Activated effector memory CD4-positive, alpha-beta T cell treated with anti-CD3 and anti-CD28 coated beads, Interleukin-2, amount 50 U/mL, for 16 hours (primary cell): ENCODE measurements around the gene DIS3L2.

Source experiments
- DNase-seq: peaks from one replicate; pipeline ENCODE4 v3.0.0-alpha.2; 2020

DIS3L2 gene

DNA sequence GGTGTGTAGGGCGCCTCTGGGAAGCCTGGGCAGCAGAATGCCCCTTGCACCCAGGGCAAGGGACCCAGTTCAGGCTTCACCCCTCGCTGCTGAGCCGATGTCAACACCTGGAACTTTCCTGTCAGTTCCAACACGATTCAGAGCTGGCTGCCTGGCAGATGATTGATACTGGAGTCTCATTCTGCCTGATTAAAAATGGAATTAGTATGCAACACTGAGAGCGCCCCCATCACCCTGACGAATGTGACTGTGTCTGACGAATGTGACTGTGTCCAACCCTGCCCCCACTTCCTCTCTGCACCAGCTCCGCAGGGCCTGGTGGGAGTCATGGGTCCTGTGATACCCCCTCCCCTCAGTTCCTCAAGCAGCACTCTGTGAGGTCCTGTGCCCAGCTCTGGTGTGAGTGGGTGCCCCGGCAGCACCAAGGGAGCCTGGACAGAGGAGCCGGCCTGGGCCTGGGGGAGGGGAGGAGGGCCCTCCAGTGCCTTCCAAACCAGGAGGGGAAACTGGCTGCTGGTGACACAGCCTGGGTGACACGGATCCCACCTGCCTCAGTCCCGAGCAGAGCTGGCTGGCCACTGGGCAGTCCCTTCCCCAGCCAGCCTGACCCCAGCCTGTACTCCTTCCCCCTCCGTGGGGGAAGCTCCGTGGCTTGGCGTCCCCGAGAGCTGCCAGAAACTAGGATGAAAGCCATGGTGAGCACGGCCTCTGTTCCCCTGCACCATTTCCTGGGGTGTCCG is 375.6 kb downstream of the DIS3L2 start:
- peak; percentile 53 for DNase-seq

DNA sequence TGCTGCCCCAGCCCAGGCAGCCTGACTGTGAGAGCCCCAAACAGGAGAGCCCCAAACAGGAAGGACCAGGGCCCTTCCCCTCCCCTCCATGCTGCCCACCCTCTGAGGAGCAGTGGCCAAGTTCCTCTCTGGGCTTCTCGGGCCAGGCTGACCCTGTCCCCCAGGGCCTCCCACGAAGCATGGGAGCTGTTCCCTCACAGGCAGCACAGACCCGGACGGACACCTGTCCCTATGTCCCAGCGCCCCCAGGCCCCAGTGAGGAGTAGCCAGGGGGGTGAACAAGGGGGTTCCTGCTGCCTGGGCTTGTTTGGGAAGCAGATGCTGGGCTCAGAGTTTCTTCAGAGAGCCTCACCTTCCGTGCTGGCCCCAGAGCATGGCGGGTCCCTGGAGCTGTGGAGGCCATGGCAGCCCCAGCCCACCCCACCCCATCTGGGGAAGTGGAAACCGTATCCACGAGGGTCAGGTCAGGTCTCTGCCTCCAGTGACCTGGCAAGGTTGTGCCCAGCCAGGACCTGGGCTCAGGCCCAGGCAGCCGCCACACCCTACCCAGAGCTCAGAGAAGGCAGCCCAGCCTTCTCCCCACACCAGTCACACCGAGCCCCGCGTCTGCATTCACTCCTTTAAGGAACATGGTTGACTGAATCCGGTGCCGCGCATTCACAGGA is 376.7 kb downstream of the DIS3L2 start:
- peak; percentile 50 for DNase-seq

DNA sequence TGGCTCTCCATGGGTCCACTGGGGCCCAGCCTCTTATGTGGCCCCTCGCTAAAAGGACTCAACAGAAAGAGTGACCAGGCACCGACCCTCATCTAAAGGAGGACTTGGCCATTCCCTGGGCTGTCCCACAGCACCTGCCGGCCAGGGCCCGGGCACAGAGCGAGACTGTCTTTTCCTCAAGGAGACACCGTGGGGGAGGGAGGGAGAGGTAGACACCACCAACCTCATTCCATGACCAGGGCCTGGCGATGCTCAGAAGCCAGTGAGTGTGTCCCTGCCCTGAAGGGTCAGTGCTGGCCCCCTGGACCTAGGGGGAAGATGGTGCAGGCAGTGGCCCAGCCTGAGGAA is 377.2 kb downstream of the DIS3L2 start:
- DNase-seq, result peak; percentile 60

DNA sequence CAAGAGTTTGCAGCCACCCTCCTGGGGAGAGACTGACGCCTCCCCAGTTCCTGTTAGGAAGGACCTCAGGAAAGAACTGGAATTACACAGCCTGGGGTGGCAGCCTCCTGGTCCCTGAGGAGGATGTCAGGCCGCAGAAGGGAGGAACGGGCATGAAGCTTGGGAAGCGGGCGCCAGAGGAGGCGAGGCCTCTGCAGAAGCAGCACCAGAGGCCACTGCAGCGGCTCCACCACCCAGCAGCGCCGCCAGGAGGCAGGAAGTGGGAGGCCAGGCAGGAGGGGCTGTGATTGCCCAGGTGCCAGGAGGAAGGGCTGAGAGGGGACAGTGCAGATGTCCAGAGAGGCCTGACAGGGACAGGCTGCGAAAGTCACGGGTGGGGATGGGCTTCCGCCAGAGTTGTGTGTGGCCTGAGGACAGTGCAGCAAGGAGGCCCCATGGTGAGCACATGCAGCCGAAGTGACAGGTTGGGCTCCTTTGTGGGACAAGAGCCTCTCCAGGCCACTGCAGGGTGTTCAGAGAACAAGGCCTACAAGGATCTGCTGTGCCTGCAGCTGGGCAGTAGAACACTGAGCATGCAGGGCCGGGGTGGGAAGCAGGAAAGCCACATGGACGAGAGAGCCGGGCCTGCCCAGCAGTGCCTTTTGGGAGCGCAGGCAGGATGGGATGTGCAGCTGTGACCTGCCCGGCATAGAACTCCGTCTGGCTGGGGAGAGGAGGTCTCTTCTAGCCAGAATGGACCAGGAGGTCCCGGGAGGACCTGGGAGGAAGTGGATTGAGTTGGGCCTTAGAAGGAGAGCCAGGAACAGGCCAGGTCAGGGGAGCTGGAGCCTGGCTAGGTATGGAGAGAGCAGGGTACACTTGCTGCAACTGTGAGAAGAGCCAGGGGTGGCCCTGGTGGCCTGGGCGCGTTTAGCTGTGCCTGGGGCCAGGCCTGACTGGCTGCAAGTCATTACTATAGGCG is 377.9 kb downstream of the DIS3L2 start:
- peak; percentile 58 for DNase-seq

DNA sequence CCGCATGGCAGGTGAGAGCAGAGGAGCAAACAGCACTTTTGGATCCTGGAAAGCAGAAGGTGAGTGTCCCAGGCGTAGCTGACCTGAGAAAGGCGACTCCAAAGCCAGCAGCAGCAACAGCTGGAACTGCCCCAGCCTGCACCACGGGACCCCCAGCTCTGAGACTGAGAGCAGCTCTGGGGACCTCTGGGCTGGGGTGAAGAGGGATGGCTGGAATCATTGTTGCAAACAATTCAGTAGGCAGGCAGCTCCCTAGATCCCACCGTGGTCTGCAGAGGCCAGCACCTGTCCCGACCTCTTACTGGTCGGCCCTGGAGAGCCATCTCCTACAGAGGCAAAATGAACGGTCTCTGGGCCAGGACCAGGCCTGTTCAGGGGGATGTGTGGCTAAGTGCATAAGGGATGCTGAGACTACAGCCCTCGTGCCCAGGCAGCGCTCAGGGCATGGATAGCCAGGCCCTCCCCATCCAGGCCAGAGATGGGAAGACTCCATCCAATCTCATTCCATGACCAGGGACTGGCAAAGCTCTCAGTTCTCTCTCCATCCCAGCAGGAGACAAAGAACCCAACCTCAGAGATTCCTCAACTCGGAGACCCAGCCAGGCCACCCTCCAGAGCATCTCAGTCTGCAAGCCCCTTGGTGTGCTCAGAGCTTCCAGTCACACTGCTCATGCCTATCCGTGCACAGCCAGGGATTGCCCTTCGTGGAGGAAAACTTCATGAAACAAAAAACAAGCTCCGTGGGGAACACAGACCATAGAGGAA is 378.8 kb downstream of the DIS3L2 start:
- peak; percentile 57 for DNase-seq

DNA sequence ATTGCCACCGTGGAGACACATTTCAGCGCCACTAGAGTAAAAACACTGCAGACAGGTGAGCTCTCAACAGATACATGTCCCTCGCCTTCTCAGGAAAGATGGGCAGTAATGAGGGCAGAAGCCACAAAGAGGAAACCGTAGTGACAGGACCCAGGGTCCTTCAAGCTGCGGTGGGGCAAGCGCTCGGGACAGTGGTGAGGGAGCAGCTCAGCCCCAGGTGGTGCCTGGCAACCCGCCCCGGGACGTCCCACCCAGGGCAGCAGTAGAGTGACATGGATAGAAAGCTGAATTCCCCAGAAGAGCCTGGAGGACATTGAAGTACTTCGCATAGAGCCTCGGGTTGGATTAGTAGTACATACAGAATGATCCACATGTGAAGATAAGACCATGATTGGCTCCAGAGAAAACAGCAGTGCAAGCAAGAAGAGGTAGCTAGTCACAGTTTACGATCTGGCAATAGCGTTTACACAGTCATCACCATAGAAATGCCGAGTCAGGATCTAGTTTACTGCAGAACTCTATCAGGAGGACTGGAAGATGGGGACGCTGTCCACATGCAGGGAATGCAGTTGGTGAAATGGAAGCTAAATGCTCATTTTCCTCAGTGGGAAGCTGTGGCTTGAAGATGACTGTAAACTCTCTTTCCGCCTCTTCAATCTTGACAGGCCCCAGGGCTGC is 379.7 kb downstream of the DIS3L2 start:
- DNase-seq, result peak; percentile 57

DNA sequence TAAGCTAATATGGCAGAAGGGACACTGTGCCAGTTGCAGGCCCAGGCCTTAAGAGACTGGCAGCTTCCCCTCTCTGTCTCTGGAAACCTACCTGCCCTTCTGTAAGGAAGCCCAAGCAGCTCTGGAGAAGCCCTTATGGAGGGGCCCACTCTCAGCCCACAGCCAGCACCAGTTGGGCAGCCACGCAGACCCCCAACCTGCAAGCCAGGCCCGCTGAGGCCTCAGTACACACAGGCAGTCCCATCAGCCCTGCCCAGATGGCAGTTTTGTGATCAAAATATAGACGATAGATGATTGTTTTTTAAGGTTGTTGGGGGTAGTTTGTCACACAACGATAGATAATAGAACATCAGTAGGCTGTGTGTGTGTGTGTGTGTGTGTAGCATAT is 380.2 kb downstream of the DIS3L2 start:
- peak; percentile 10 for DNase-seq

DNA sequence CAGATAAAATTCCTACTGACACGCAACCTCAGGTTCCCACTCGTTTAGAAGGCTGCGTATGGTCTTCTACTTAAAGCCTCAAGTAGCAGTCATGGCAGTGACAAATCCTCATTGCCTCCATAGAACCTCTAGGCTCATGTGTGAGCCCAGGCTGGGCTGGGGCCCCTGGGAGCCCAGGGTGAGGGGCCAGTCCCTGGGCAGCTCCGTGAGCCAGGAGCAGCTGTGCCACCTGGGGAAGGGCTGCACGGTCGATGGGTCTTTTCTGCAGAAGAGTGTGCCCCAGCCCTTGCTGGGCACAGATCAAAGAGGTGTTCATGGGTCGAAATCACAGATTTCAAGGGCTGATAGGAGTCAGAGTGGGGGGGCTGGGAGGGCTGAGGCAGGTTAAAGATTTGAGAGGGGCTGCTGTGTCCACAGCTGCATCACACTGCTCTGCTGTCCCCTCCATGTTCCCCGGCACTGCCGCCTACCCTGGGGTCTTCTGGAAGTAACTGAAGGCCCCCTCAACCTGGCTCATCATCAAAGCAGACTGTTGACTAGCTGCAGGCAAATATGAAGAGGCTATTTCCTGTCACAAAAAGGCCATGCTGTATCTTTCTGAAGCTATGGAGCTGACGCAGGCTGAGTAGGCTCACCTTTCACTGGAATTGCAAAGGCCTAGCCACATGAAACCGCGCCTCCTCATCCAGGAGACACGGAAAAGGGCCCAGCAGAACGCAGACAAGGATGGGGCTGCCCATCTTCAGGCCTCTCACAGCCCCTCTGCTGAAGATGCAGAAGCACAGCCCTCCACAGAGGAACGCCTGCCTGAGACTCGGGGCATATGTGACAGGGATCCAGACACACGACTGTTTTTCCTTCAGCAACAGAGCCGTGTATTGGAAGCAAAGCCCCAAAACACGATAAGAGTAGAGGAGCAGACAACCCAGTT is 381.4 kb downstream of the DIS3L2 start:
- peak; percentile 58 for DNase-seq

DNA sequence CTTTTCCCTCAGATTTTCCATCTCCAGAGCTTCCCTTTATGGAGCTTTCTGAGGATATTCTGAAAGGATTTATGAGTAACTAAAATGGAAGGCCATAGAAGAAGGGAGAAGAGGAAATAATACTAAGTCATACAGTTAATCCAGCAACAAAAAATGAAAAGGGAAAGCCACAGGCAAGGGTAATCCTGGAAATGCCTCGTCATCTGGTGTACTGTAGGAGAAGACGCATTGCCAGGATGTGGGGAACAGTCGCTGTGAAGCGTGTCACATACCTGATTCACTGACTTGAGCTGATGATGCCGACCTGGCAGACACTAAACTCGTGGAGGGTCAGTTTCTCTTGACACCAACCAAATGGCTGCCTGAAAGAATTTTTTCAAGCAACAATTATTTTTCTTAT is 382.3 kb downstream of the DIS3L2 start:
- DNase-seq, result peak; percentile 30

DNA sequence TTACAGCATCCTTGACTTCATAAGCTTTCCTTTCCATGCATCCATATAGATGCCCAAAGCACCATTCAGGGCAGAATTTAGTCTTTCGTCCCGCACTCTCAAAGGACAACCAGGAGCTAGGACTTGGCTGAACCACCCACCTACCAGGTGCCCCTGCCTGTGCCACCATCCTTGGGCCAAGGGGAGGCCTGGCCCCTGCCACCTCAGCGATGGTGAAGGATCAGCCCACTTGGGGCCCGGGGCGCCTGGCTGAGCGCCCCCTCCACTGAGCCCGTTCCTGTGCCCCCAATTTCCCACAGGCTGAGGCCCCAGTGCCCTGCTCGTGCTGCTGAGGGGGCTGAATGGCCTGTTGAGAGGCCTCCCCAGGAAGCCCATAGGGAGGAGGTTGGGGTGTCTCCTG is 383.7 kb downstream of the DIS3L2 start:
- peak; percentile 41 for DNase-seq

DNA sequence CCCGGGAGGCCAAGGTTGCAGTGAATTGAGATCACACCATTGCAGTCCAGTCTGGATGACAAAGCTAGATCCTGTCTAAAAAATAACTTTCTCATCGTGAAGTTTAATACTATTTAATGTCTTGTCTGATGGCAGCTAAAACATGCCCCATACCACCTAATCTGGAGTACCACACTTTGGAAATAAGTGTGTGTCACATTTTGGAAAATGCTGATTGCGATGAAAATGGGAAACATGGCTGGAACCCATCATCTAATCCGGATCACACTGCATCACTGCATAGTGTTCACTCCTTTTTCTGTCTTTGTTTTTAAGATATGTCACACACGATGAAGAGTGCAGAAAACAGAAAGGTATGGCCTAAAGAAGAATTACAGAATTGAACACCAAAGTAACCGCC is 385.9 kb downstream of the DIS3L2 start:
- no peak for DNase-seq

DNA sequence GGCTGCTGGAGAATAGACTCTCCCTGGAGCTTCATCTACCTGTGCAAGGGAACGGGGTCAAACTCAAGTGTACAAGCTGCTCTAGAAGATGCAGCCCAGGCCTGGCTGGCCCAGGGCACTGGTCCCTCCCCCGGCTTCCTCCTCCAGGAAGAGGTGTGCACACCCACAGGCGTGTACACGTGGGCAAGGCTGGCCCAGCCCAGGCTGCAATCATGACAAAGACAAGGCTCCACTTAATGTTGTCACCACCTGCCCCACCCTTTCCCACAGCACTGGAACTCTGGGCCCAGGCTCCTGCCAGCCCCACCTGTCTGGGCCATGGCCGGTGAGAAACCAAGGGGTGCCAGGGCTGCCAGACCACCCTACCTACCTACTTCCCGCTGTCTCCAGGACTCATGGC is 387.4 kb downstream of the DIS3L2 start:
- peak; percentile 58 for DNase-seq

DNA sequence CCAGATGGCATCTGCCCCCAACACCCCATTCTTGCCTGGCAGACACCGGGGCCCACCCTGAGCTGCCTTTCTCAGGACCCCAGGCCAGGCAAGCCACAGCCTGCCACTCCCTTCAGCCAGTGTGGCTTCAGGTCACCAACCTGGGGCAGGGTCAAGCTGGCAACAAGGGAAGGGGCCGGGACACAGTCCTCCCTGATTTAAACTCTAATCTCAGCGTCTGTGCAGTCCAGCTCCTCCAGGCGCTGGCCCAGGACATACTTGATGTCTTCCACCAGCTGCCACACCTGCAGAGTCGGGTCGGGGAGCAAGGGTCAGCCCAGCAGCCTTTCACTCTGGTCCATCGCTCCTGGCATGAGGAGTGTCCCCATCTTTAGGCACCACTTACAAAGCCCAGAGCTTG is 388.0 kb downstream of the DIS3L2 start:
- peak; percentile 54 for DNase-seq

DNA sequence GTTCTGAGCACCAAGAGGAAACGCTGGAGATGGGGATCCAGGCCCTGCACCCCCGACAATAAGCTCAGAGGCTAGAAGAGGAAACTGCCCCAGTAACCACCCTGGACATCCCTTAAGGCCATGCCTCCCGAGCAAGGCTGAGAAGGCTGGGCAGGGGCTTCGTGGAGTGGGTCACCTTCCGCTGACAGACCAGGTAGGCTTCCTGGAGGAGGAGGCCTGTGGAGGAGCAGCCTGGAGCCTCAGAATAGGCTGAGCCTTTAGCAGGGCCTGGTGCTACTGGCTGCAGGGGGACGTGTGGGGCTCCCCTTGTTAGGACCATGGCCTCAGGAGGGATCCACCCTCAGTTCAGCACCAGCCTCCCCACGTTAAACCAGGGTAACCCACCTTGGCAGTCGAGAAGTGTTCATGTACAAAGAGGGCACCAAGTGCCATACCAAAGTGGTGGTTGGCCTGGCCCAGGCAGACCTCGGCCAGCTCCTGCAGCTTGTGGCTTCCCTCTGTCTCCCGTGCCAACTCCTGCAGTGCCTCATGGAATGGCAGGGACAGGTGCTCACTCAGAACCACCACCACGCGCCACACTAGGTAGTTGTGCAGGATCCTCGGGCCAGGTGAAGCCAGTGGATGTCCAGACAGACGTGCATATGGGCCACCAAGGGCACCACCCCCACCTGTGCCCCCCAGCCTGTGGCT is 388.6 kb downstream of the DIS3L2 start:
- DNase-seq, result peak; percentile 48

DNA sequence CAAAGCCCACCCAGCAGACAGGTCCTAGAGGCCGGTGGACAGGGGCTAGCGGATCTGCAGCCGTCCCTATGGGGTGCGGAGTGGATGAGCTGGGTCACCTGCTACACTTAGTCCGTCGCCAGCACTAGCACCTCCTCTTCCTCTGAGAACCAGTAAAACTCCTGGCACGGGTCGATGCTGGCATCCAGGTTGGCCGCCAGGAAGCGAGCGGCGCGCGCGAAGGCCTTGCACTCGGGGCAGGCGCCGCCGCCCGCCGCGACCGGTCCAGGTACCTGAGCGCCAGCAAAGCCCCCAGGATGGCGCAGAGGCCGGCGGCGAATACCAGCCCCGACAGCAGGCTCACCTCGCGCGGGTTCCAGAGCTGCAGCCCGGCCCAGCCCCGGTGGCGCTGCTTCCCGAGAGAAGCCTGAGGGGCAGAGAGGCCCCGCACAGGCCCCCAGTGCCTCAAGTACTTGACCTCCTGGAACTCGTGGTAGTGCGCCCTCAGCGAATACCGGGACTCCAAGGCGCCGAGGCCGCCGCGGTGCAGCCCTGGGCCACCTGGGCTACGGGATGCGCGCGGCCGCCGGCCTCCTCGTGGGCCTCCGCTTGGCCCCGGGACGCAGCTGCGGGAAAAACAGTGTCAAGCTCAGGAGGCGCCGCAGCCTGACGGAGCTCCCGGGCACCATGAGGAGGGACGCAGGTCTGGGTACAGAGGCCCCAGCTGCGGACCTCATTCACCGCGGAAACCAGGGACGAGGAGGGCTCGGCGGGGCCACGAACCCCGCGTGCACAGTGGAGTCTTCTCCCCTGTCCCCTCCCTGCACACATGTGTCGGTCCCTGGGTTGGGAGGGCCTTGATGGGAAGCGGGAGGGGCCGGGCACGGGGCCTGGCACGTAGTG is 389.5 kb downstream of the DIS3L2 start:
- DNase-seq, result peak; percentile 60

DNA sequence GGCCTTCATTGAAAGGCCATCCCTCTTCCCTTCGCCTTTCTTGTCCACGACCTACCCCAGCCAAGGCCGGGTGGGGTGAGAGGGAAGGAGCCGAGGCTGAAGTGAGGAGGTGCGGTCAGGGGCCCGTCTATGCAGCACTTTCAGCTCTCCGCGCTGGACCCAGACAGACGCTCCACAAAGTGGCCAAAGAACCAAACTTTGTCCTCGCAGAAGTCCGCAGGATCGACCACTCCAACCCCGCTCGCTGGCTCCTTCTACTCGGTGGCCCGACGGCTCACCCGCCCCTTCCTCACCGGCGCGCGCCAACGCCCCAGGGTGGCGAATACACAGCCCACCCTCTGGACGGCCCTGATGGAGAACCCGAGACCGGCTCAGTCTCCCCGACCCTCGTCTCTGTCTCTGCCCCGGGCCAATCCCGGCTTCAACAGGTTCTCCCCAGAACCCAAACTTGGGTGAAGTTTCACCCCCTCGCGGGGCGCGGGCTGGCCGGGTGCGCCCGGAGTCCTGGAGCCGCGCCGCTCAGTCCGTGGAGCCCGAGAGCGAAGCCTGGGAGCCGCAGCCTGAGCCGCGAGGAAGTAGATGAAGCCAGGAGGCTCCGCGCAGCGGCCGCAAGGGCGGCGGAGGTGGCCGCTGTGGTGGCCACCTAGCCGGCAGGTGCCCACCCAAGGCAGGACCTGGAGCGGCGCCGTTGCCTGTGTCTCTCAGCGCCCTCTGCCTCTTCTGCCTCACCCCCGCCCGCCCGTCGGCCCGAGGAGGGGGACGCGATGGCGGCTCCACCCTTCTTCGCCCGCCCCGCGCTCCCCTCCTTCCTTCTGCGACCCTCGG is 390.4 kb downstream of the DIS3L2 start:
- DNase-seq, result peak; percentile 36

DNA sequence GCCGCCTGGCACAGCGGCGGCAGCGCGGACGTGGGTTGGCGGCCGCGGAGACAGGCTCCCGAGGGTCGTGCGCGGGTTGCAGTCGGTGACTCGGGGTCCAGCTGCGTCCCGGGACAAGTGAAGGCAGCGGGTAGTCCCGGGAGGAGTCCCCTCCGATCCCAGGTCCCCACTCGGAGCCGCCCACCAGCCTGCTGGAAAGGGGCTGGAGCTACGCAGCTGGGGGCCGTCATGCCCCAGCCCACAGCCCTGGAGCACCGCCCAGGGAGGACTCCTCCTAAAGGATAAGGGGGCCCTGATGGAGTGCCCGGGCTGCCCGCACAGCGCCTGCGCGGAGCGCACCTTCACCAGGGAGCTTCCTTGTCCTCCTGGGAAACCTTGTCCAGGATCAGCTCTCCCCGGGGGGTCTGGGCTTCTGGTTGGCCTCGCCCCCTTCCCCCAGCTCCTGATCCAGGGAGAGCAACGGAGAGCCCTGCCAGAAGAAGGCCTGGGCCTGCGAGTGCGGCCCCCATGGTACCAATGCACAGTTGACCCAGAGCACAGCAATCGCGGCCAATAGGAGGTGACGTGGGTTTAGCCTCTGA is 391.1 kb downstream of the DIS3L2 start:
- peak; percentile 48 for DNase-seq

DNA sequence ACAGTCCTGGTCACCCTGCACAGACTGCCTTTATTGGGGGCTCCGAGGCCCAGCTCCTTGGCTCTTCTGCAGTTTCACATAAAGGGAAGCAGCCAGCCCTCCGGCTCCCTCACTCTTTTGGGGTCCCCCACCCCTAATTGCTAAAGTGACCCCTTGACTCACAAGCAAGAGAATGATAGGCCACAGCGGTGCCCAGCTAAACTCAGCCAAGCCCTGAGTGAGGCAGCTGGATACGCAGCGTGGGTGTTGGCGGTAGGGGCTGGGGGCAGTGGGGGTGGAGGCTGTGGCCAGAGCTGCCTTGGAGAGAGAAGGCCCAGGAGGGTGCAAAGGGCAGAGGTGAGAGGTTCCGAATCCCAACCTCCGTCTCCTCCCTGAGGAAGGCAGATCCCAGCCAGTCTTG is 391.6 kb downstream of the DIS3L2 start:
- peak; percentile 54 for DNase-seq
